ENCODE measurements around the gene ZNF524.

ZNF524 gene

GRCh38 chr19:55644191-55644833, 44.2 kb downstream of the ZNF524 start:
- no peak for DNase-seq

- no peak for DNase-seq
These were observed 44.9 kb downstream of the ZNF524 start for GRCh38 chr19:55644842-55645511.

GRCh38 chr19:55645512-55645881, 45.4 kb downstream of the ZNF524 start:
- no peak for DNase-seq

- DNase-seq = no peak
These were observed 47.0 kb downstream of the ZNF524 start for GRCh38 chr19:55646889-55647731.

GRCh38 chr19:55647732-55648584, 47.9 kb downstream of the ZNF524 start, which contains the start of gene CCDC106:
TSS of gene CCDC106 (plus strand) at chr19:55648212. CDS start at chr19:55649047, 835 bp downstream.
- peak; percentile 65 for DNase-seq

- no peak for DNase-seq
These were observed 48.6 kb downstream of the ZNF524 start for GRCh38 chr19:55648585-55649267.

GRCh38 chr19:55649268-55650125, 49.4 kb downstream of the ZNF524 start:
- DNase-seq = no peak

GRCh38 chr19:55650126-55650557, 50.1 kb downstream of the ZNF524 start:
- no peak for DNase-seq

GRCh38 chr19:55650602-55651230, 50.6 kb downstream of the ZNF524 start:
- no peak for DNase-seq

- no peak for DNase-seq
These were observed 51.1 kb downstream of the ZNF524 start for GRCh38 chr19:55651236-55651635.

- DNase-seq = no peak
These were observed 52.4 kb downstream of the ZNF524 start for GRCh38 chr19:55652311-55653128.

All from NCI-H510A treated with DMSO at 0.1 percent for 48 hours (cell line).